HepG2 (cell line): ENCODE data around the gene CRTAC1. TPM values are rescaled to one million over a fixed set of nuclear protein-coding genes. Genes with fewer than 3 reads are reported as not detected.

Experiments
- ATAC-seq: fragments of 200-7000 bp; cut with Tn5 transposase; 3 replicates; pipeline ENCODE4 v1.9.1; 2020; ENCODE audit warnings: mild to moderate bottlenecking, moderate library complexity
- BruUV-seq: library from RNA; stranded (reverse); fragments of 400-500 nt; replicated peaks from 2 replicates; lab custom pipeline; 2021; lab: Mats Ljungman, UMichigan
- CTCF ChIA-PET: fragments of 300-600 bp; formaldehyde crosslinking; extraction: SDS; loops from one replicate; lab custom pipeline; 2021; ENCODE audit warnings: low total read pairs, inconsistent platforms, low intra/inter-chr PET ratio; lab: Yijun Ruan, JAX
- POLR2A ChIA-PET: fragments of 350-600 bp; sonication (Branson Sonifier 250); formaldehyde crosslinking; loops from one replicate; lab custom pipeline; 2020; ENCODE audit warnings: antibody characterized with exemption, inconsistent platforms; lab: Yijun Ruan, JAX
- DNase-seq: peaks from one replicate; pipeline ENCODE4 v3.0.0-alpha.2; 2015; ENCODE audit warnings: low spot score
- FAIRE-seq: peaks from 3 replicates; lab custom pipeline; 2011; peaks lifted over from hg19 to GRCh38; lab: Jason Lieb, UNC
- H2AFZ ChIP-seq: one replicate; pipeline ENCODE4 v1.6.1; 2011; ENCODE audit warnings: low read length, inconsistent platforms
- H3K27ac ChIP-seq: fragments of 300-600 bp; 3 replicates; pipeline ENCODE4 v1.8.0; 2011; ENCODE audit warnings: mixed run types, mild to moderate bottlenecking, mixed read lengths, low read length, inconsistent platforms; ENCODE audit not compliant: insufficient read depth; ENCODE audit errors: extremely low read length
- H3K27me3 ChIP-seq, 2 experiments: fragments of 200-600 bp in 1 of 2; 2 replicates in 1 of 2; 3 replicates in 1 of 2; pipeline versions ENCODE4 v1.6.0 to v1.8.0; 2011; ENCODE audit warnings: low read length in 2 of 2, mild to moderate bottlenecking in 2 of 2, moderate library complexity in 2 of 2, inconsistent platforms in 1 of 2; ENCODE audit not compliant: insufficient read depth in 2 of 2, control insufficient read depth in 1 of 2
- H3K36me3 ChIP-seq, 2 experiments: fragments of 200-600 bp in 1 of 2; replicated peaks in 1 of 2; 2 replicates in 1 of 2; 3 replicates in 1 of 2; pipeline versions ENCODE4 v1.5.1 to v1.8.0; 2011; ENCODE audit warnings: low read length in 2 of 2, inconsistent platforms in 1 of 2; ENCODE audit not compliant: insufficient read depth in 2 of 2, control insufficient read depth in 1 of 2
- H3K4me1 ChIP-seq: 2 replicates; pipeline ENCODE4 v1.5.1; 2012; ENCODE audit warnings: low read length, inconsistent platforms; ENCODE audit not compliant: insufficient read depth
- H3K4me2 ChIP-seq: 2 replicates; pipeline ENCODE4 v1.6.0; 2011; ENCODE audit warnings: low read depth, low read length, inconsistent platforms
- H3K4me3 ChIP-seq, 3 experiments: fragments of 200-600 bp in 1 of 3; sonication (generic), shearing (Covaris generic) in 1 of 3; replicated peaks in 1 of 3; 2 replicates each; pipeline ENCODE4 v1.5.1; 2011 to 2016; ENCODE audit warnings: low read length in 3 of 3, inconsistent platforms in 2 of 3, low read depth in 2 of 3, mild to moderate bottlenecking in 2 of 3, control low read depth in 1 of 3, mixed read lengths in 1 of 3; ENCODE audit not compliant: insufficient read depth in 1 of 3
- H3K79me2 ChIP-seq: one replicate; pipeline ENCODE4 v1.6.1; 2011; ENCODE audit warnings: low read length, inconsistent platforms; ENCODE audit not compliant: insufficient read depth
- H3K9ac ChIP-seq: 2 replicates; pipeline ENCODE4 v1.6.0; 2011; ENCODE audit warnings: mild to moderate bottlenecking, low read depth, low read length, inconsistent platforms; ENCODE audit not compliant: insufficient read depth
- H3K9me3 ChIP-seq: 2 replicates; pipeline ENCODE4 v1.5.1; 2012; ENCODE audit warnings: mild to moderate bottlenecking, low read length
- H4K20me1 ChIP-seq: 2 replicates; pipeline ENCODE4 v1.6.0; 2011; ENCODE audit warnings: inconsistent platforms, mild to moderate bottlenecking, low read length, moderate library complexity; ENCODE audit not compliant: insufficient read depth
- EED ChIP-seq: sonication (generic); formaldehyde crosslinking; IDR thresholded peaks from 2 replicates; pipeline ENCODE4 v1.5.0; 2020; ENCODE audit warnings: mild to moderate bottlenecking, missing genetic modification reagents
- ETS1 ChIP-seq: sonication (generic); formaldehyde crosslinking; IDR thresholded peaks from 2 replicates; pipeline ENCODE4 v1.4.0; 2020; ENCODE audit warnings: missing genetic modification reagents
- HIC2 ChIP-seq: sonication (generic); formaldehyde crosslinking; IDR thresholded peaks from 2 replicates; pipeline ENCODE4 v1.9.0; 2022; ENCODE audit warnings: low read depth, missing genetic modification reagents
- JUND ChIP-seq: sonication (generic); formaldehyde crosslinking; IDR thresholded peaks from 2 replicates; pipeline ENCODE4 v1.8.0; 2022; ENCODE audit warnings: mild to moderate bottlenecking, missing genetic modification reagents
- MED1 ChIP-seq: sonication (generic); formaldehyde crosslinking; IDR thresholded peaks from 2 replicates; pipeline ENCODE4 v1.4.0; 2020; ENCODE audit warnings: missing genetic modification reagents
- MED8 ChIP-seq: sonication (generic); formaldehyde crosslinking; IDR thresholded peaks from 2 replicates; pipeline ENCODE4 v1.8.1; 2023; ENCODE audit warnings: mild to moderate bottlenecking, missing genetic modification reagents; ENCODE audit not compliant: insufficient replicate concordance
- MYC ChIP-seq: sonication (generic); formaldehyde crosslinking; IDR thresholded peaks from 2 replicates; pipeline ENCODE4 v1.9.0; 2021; ENCODE audit warnings: missing genetic modification reagents, borderline replicate concordance
- NCOA1 ChIP-seq: sonication (generic); formaldehyde crosslinking; IDR thresholded peaks from 2 replicates; pipeline ENCODE4 v1.9.0; 2021; ENCODE audit warnings: missing genetic modification reagents
- NR2F6 ChIP-seq, 2 experiments: IDR thresholded peaks; 2 replicates each; pipeline ENCODE4 v1.6.1; 2016; ENCODE audit warnings: antibody characterized with exemption in 1 of 2, mild to moderate bottlenecking in 1 of 2
- RNF2 ChIP-seq: fragments of 450-650 bp; conservative IDR thresholded peaks from 2 replicates; pipeline ENCODE4 v1.6.1; 2016; ENCODE audit warnings: low read depth
- SMAD9 ChIP-seq: sonication (generic); formaldehyde crosslinking; IDR thresholded peaks from 2 replicates; pipeline ENCODE4 v1.5.1; 2020; ENCODE audit warnings: mild to moderate bottlenecking, missing genetic modification reagents
- SNRNP70 ChIP-seq: fragments of 200-400 bp; formaldehyde crosslinking; IDR thresholded peaks from 2 replicates; pipeline ENCODE4 v1.6.1; 2017; ENCODE audit warnings: mild to moderate bottlenecking, low read depth, low read length, moderate library complexity
- ZBTB8A ChIP-seq: sonication (generic); formaldehyde crosslinking; IDR thresholded peaks from 2 replicates; pipeline ENCODE4 v1.4.0; 2020; ENCODE audit warnings: mild to moderate bottlenecking, low read depth, missing genetic modification reagents, borderline replicate concordance
- ZEB1 ChIP-seq: IDR thresholded peaks from 2 replicates; pipeline ENCODE4 v1.6.1; 2012; ENCODE audit warnings: mild to moderate bottlenecking, low read depth, inconsistent platforms; ENCODE audit not compliant: insufficient replicate concordance
- ZNF253 ChIP-seq: sonication (generic); formaldehyde crosslinking; IDR thresholded peaks from 2 replicates; pipeline ENCODE4 v1.8.0; 2022; ENCODE audit warnings: mild to moderate bottlenecking, missing genetic modification reagents, borderline replicate concordance
- ZNF329 ChIP-seq: sonication (generic); formaldehyde crosslinking; IDR thresholded peaks from 2 replicates; pipeline ENCODE4 v1.9.0; 2021; ENCODE audit warnings: low read depth, mild to moderate bottlenecking, missing genetic modification reagents
- ZNF460 ChIP-seq: sonication (generic); formaldehyde crosslinking; IDR thresholded peaks from 2 replicates; pipeline ENCODE4 v1.5.1; 2020; ENCODE audit warnings: missing genetic modification reagents, mild to moderate bottlenecking, borderline replicate concordance
- ZNF510 ChIP-seq: sonication (generic); formaldehyde crosslinking; IDR thresholded peaks from 2 replicates; pipeline ENCODE4 v1.4.0; 2020; ENCODE audit warnings: low read depth, mild to moderate bottlenecking, missing genetic modification reagents
- WGBS: methylation state at CpG from one replicate; pipeline ENCODE4 v1.1.6; 2017; ENCODE audit warnings: low lambda C conversion rate; 5-methylcytosine and 5-hydroxymethylcytosine counted together
- in situ Hi-C: cut with HindIII; loops from 2 replicates; pipeline ENCODE4 v1.10.0; 2017; ENCODE audit warnings: low pct_unique_long_range_greater_than_20kb; ENCODE audit not compliant: extremely low pct_ligation_motif_present
- intact Hi-C: fragments of 100-400 bp; cut with micrococcal nuclease; formaldehyde crosslinking; loops from one replicate; pipeline ENCODE4 v1.10.0; 2022; ENCODE audit not compliant: unreplicated experiment
- polyA plus RNA-seq, 8 experiments: library from polyadenylated mRNA; depleted of rRNA in 3 of 8; stranded (reverse) in 7 of 8; unstranded in 1 of 8; fragments of >200 nt; fragmentation: Illumina TruSeq in 4 of 8; extraction: Trizol in 4 of 8; gene quantifications; 2 replicates each; pipeline versions ENCODE4 v1.2.1 to v1.2.3, GENCODE V29; 2011 to 2016; ENCODE audit warnings: low read depth in 4 of 8, missing spikeins in 1 of 8, mixed read lengths in 1 of 8; ENCODE audit not compliant: insufficient read depth in 1 of 8
- total RNA-seq, 5 experiments: library from RNA; depleted of rRNA; stranded (reverse); fragments of >200 nt; fragmentation: Illumina TruSeq; extraction: Trizol; gene quantifications; 2 replicates each; pipeline ENCODE4 v1.2.3, GENCODE V29; 2016; ENCODE audit warnings: low read depth in 1 of 5

Gene CRTAC1
- total and polyA plus RNA-seq, 2 of the 13 experiments (the other 11 are each of a cell fraction or from before 2014, with no cell fraction given), result not detected

GRCh38 chr10:98010939-98011685 is 19.3 kb downstream of the CRTAC1 start (continued):
- TF ChIP-seq ETS1 (CRISPR knock-in tag), result no peak
- TF ChIP-seq ZNF460 (CRISPR knock-in tag), result no peak
- TF ChIP-seq SNRNP70, result no peak
- TF ChIP-seq, all 625 proteins: peak for 0

- Histone ChIP-seq H3K27ac (no peak overlapping the region), H3K79me2 (no peaks in the 10 kb centered on the region), H3K36me3 (no peaks in the 10 kb centered on the region), H3K9me3 (no peaks in the 10 kb centered on the region), H3K27me3 (peaks cover 0 to 24% of the 10 kb centered on the region in 2 experiments; a peak in 4 of 5 replicates), H4K20me1 (no peaks in the 10 kb centered on the region), H3K4me1 (peaks cover 11% of the 10 kb centered on the region; the same call in 1 of the 2 replicates), H3K4me3 (no peak overlapping the region), H2AFZ (no peak overlapping the region), H3K4me2 (no peak overlapping the region), H3K9ac (no peak overlapping the region)
- in situ Hi-C loops (no loop called here), intact Hi-C loops (no loop called here)
- POLR2A ChIA-PET, result no interaction called here
- DNase-seq, result no peak
- ATAC-seq, result no peak
- no peak for FAIRE-seq
- TF ChIP-seq ZNF329 (CRISPR knock-in tag) (no peak), EED (CRISPR knock-in tag) (no peak), MYC (CRISPR knock-in tag) (no peak), HIC2 (CRISPR knock-in tag) (no peak), ZNF510 (CRISPR knock-in tag) (no peak), MED8 (CRISPR knock-in tag) (no peak), MED1 (CRISPR knock-in tag) (no peak), JUND (CRISPR knock-in tag) (no peak), ZBTB8A (CRISPR knock-in tag) (no peak), ZNF253 (CRISPR knock-in tag) (no peak), RNF2 (no peak), ZEB1 (no peak), NR2F6 (IDR thresholded peaks at IDR 0.05) (no peak), NR2F6 (CRISPR knock-in tag; IDR thresholded peaks at IDR 0.05) (no peak), SMAD9 (CRISPR knock-in tag) (no peak), NCOA1 (CRISPR knock-in tag) (no peak)
- CTCF ChIA-PET, result no interaction called here
- WGBS, result 5% methylated on average over 10 of the region's 12 CpGs
- BruUV-seq, result no TSS peak
These were observed 24.2 kb downstream of the CRTAC1 start for GRCh38 chr10:98006266-98006665.
